Smooth muscle cell (in vitro differentiated cells): ENCODE results near the gene ATP1A4. TPM values are rescaled to one million over a fixed set of nuclear protein-coding genes. Genes with fewer than 3 reads are reported as not detected.

ENCODE experiments used
- DNase-seq: peaks from one replicate; lab custom pipeline; 2025; ENCODE audit not compliant: unreplicated experiment; lab: John Stamatoyannopoulos, UW
- H2AFZ ChIP-seq: fragments of 200-600 bp; sonication (generic); 2 replicates; pipeline ENCODE4 v1.6.0; 2016; ENCODE audit warnings: antibody characterized with exemption, low read depth, mild to moderate bottlenecking
- H3F3A ChIP-seq: fragments of 200-600 bp; sonication (generic); 2 replicates; pipeline ENCODE4 v1.6.0; 2017; ENCODE audit warnings: antibody characterized with exemption, low read depth
- H3K27ac ChIP-seq: fragments of 200-600 bp; sonication (generic); 2 replicates; pipeline ENCODE4 v1.5.1; 2016; ENCODE audit warnings: low read depth, mild to moderate bottlenecking
- H3K27me3 ChIP-seq: fragments of 200-600 bp; sonication (generic); 2 replicates; pipeline ENCODE4 v1.6.1; 2016; ENCODE audit warnings: low read depth, mild to moderate bottlenecking
- H3K36me3 ChIP-seq: fragments of 200-600 bp; sonication (generic); 2 replicates; pipeline ENCODE4 v1.5.1; 2016; ENCODE audit warnings: low read depth
- H3K4me1 ChIP-seq: fragments of 200-600 bp; sonication (generic); 2 replicates; pipeline ENCODE4 v1.5.1; 2016; ENCODE audit warnings: low read depth
- H3K4me2 ChIP-seq: fragments of 200-600 bp; sonication (generic); 2 replicates; pipeline ENCODE4 v1.6.0; 2016; ENCODE audit warnings: mild to moderate bottlenecking
- H3K4me3 ChIP-seq: fragments of 200-600 bp; sonication (generic); 2 replicates; pipeline ENCODE4 v1.5.1; 2016; ENCODE audit warnings: mild to moderate bottlenecking
- H3K79me2 ChIP-seq: fragments of 200-600 bp; sonication (generic); 2 replicates; pipeline ENCODE4 v1.6.0; 2016; ENCODE audit warnings: low read depth, mild to moderate bottlenecking
- H3K9ac ChIP-seq: fragments of 200-600 bp; sonication (generic); 2 replicates; pipeline ENCODE4 v1.6.0; 2016; ENCODE audit warnings: low read depth
- H3K9me3 ChIP-seq: fragments of 200-600 bp; sonication (generic); replicated peaks from 2 replicates; pipeline ENCODE4 v1.5.1; 2016; ENCODE audit warnings: low read depth
- H4K20me1 ChIP-seq: fragments of 200-600 bp; sonication (generic); 2 replicates; pipeline ENCODE4 v1.6.0; 2016; ENCODE audit warnings: low read depth
- CTCF ChIP-seq: fragments of 200-600 bp; sonication (generic); IDR thresholded peaks from 2 replicates; pipeline ENCODE4 v1.5.1; 2017; ENCODE audit warnings: borderline replicate concordance, mild to moderate bottlenecking, antibody characterized with exemption; ENCODE audit not compliant: insufficient read depth, poor library complexity, severe bottlenecking
- WGBS: methylation state at CpG from one replicate; pipeline ENCODE4 v1.1.7; 2016; ENCODE audit warnings: low lambda C conversion rate; 5-methylcytosine and 5-hydroxymethylcytosine counted together
- polyA plus RNA-seq: library from polyadenylated mRNA; unstranded; fragments of >200 nt; fragmentation: Nextera tagmentation; extraction: Ambion mirVana; gene quantifications from 2 replicates; pipeline ENCODE4 v1.2.1, GENCODE V29; 2016
- total RNA-seq: library from RNA; depleted of rRNA; stranded (reverse); fragments of >200 nt; gene quantifications from 2 replicates; pipeline ENCODE4 v1.2.3, GENCODE V29; 2014

The ATP1A4 gene
- total and polyA plus RNA-seq, 2 experiments from 2014 or later: not detected

GRCh38 chr1:160205242-160206035 is 54.0 kb downstream of the ATP1A4 start, which contains the start of gene PEA15:
TSS of gene PEA15 (plus strand) at chr1:160205384. CDS start at chr1:160211545, 6,161 bp downstream.
- Histone ChIP-seq H3K36me3 (no peaks in the 10 kb centered on the region), H3K4me3 (peak within 1 kb of the TSS; percentile 93), H3K4me2 (peak within 1 kb of the TSS; percentile 88), H3K9me3 (no peaks in the 10 kb centered on the region), H4K20me1 (peaks cover 40% of the 10 kb centered on the region), H3K4me1 (peaks cover 50% of the 10 kb centered on the region), H2AFZ (peak within 1 kb of the TSS; percentile 43), H3K9ac (peak within 1 kb of the TSS; percentile 98), H3K27ac (peak within 1 kb of the TSS; percentile 95), H3K27me3 (no peaks in the 10 kb centered on the region), H3K79me2 (peaks cover 34% of the 10 kb centered on the region), H3F3A (peaks cover 19% of the 10 kb centered on the region)
- DNase-seq: peak; percentile 44
- no peak for TF ChIP-seq CTCF
- 0% methylated on average over 41 of the region's 76 CpGs for WGBS

GRCh38 chr1:160206036-160206389 is 54.6 kb downstream of the ATP1A4 start:
- H3K9ac ChIP-seq: peak overlapping the region; percentile 98
- H3F3A ChIP-seq: peaks cover 19% of the 10 kb centered on the region
- H2AFZ ChIP-seq: no peak overlapping the region
- H3K36me3 ChIP-seq: no peaks in the 10 kb centered on the region
- no peaks in the 10 kb centered on the region for H3K27me3 ChIP-seq
- H3K79me2 ChIP-seq: peaks cover 38% of the 10 kb centered on the region
- H3K4me2 ChIP-seq: peak overlapping the region; percentile 88
- H4K20me1 ChIP-seq: peaks cover 46% of the 10 kb centered on the region
- H3K9me3 ChIP-seq: no peaks in the 10 kb centered on the region
- WGBS: 0% methylated on average over 9 of the region's 9 CpGs
- peaks cover 55% of the 10 kb centered on the region for H3K4me1 ChIP-seq
- no peak for DNase-seq
- TF ChIP-seq CTCF: no peak
- H3K27ac ChIP-seq: peak overlapping the region; percentile 95
- H3K4me3 ChIP-seq: peak overlapping the region; percentile 93

GRCh38 chr1:160206421-160207117 is 55.2 kb downstream of the ATP1A4 start:
- no peak for DNase-seq
- Histone ChIP-seq H3K27ac (peak overlapping the region; percentile 95), H3K27me3 (no peaks in the 10 kb centered on the region), H4K20me1 (peaks cover 51% of the 10 kb centered on the region), H3K9ac (peak overlapping the region; percentile 98), H3K36me3 (no peaks in the 10 kb centered on the region), H3K4me3 (peak overlapping the region; percentile 93), H3K4me2 (peak overlapping the region; percentile 88), H3K79me2 (peaks cover 38% of the 10 kb centered on the region), H3K4me1 (peaks cover 59% of the 10 kb centered on the region), H3F3A (peaks cover 19% of the 10 kb centered on the region), H3K9me3 (no peaks in the 10 kb centered on the region), H2AFZ (no peak overlapping the region)
- WGBS: 28% methylated on average over 9 of the region's 9 CpGs
- no peak for TF ChIP-seq CTCF
